ENCODE results near the gene NNAT. TPM values are rescaled to one million over a fixed set of nuclear protein-coding genes. Genes with fewer than 3 reads are reported as not detected.

Gene NNAT
- total and polyA plus RNA-seq, 2 of the 8 experiments (the other 6 are each of a cell fraction or from before 2014, with no cell fraction given), result 66.8 to 175 TPM

GRCh38 chr20:37516811-37517750 is 4.0 kb upstream of the NNAT start (continued):
- TF ChIP-seq CHD7 (IDR thresholded peaks at IDR 0.05; ENCODE audit: insufficient replicate concordance, low read length) (no peak), RAD21 (IDR thresholded peaks at IDR 0.05 in 1 of 2, conservative IDR thresholded peaks at IDR 0.05 in 1 of 2; ENCODE audit: low read depth in 2 of 2, low read length in 2 of 2) (no peak), HDAC2 (IDR thresholded peaks at IDR 0.05; ENCODE audit: borderline replicate concordance in 1 of 2, low read depth in 2 of 2, low read length in 2 of 2) (no peak), TBP (IDR thresholded peaks at IDR 0.05; ENCODE audit: low read depth, low read length) (no peak), CREB1 (IDR thresholded peaks at IDR 0.05) (no peak), CTBP2 (IDR thresholded peaks at IDR 0.05; ENCODE audit: borderline replicate concordance, insufficient read depth, insufficient read length, low read length) (no peak), NRF1 (IDR thresholded peaks at IDR 0.05; ENCODE audit: low read depth, low read length) (no peak)
